Left forelimb (tissue), 1 donor: ENCODE measurements around the gene ACOXL.
"Not testable (repeated sequence)": the region's sequence is repeated elsewhere in the genome, so short reads cannot be mapped to it uniquely, and the experiment has no call there.

Source experiments
- DNase-seq: peaks from one replicate; pipeline ENCODE4 v3.0.0-alpha.2; 2018; ENCODE audit warnings: low spot score

ACOXL gene

DNA sequence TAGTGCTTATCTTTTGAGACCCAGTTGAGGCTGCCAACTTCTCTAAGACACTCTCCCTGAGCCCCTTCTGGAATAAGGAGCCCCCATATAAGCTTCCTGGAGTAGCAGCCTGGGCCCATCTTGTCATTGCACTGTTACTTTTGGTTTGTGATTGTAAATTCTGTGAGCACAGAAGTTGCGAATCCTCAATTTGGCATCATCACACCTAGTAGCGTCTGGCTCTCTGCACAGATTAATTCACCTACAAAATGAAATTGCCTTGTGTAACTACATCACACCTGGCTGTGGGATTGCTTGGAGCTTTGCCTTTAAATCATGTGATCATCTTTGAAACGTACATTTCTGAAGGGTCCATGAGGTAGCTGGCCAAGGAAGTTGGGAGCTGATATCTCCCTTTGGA is 195.2 kb downstream of the ACOXL start:
- no peak for DNase-seq

DNA sequence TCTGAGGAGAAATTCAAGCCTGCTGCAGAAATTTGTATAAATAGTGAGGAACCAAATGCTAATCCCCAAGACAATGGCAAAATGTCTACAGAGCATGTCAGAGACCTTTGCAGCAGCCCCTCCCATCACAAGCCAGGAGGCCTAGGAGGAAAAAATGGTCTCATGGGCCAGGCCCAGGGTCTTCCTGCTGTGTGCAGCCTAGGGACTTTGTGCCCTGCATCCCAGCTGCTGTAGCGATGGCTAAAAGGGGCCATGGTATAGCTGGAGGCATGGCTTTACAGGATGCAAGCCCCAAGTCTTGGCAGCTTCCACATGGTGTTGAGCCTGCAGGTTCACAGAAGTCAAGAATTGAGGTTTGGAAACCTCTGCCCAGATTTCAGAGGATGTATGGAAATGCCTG is 197.2 kb downstream of the ACOXL start:
- DNase-seq = no peak

DNA sequence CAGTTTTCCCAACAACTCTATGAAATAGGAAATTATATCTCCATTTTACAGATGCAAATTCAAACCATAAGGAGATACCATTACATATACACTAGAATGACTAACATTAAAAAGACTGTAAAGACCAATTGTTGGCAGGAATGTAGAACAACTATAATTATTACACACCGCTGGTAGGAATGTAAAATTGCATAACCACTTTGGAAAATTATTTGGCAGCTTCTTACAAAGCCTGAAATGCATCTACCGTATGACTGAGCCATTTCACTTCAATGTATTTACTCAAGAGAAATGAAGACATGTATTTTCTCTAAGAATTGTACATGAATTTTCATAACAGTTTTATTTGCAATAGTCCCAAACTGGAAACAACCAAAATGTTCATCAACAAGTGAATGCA is 199.3 kb downstream of the ACOXL start:
- DNase-seq = no peak

DNA sequence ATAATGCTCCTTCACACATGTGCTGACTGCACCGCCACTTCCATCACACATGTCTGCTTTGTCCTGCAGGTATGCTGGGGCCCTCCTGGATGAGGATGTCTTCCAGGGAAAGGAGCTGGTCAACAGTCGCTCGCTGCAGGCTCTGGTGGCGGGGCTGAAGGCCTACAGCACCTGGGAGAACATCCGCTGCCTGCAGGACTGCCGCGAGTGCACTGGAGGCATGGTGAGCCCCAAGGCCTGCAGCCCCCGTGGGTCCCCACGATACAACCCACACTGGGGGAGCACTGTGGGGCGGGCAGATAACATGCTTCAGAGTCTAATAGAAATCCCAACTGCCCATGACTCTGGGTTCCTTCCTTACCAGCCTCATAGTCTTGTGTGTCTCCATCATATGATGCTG is 201.0 kb downstream of the ACOXL start:
- no peak for DNase-seq

- DNase-seq = no peak
Measured at GRCh38 chr2:110934948-110935347, 202.6 kb downstream of the ACOXL start.

DNA sequence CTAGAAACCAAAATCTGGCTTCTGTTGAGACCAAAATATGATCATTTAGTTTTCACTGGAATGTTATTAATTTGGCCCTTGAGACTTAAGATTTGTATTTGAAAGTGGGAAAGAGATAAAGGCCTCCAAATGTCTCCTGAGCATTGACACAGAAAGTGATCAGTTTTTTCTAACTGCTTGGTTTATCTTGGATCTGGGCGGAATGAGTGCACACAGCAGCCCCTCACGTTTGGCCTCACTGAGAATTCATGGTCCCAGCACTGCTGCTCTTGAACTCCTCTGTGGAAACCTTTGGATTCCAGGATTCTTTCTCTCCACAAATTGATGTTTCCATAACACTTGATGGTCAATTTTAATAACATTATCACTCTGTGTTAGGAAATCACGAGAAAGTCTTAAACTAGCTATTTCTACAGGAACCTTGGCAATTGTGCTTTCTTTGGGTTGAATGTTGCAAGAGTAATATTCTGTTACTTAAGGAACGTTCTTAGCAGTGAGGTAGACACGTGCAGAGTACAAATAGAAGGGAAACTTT is 208.1 kb downstream of the ACOXL start:
- no peak for DNase-seq

- no peak for DNase-seq
Measured at GRCh38 chr2:110941226-110941625, 208.9 kb downstream of the ACOXL start.

DNA sequence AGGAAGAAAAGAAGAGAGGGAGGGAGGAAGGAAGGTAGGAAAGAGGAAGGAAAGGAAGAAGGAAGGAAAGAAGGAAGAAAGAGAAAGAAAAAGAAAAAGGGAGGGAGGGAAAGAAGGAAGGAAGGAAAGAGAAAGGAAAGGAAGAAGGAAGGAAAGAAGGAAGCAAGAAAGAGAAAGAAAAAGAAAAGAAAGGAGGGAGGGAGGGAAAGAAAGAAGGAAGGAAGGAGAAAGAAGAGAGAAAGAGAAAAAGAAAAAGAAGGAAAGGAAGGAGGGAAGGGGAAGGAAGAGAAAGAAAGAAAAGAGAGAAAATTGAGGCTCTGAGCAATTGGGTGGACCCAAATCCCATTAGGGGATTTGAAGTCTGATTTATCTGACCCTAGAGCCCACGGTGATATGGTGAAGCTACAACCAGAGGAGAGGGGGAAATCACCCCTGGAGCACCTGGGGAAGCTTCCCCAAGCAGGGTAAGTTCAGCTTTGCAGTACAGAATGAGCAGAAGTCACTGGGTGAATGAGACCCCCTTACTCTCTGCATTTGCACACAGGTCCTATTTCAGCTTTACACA is 210.8 kb downstream of the ACOXL start:
- no peak for DNase-seq

DNA sequence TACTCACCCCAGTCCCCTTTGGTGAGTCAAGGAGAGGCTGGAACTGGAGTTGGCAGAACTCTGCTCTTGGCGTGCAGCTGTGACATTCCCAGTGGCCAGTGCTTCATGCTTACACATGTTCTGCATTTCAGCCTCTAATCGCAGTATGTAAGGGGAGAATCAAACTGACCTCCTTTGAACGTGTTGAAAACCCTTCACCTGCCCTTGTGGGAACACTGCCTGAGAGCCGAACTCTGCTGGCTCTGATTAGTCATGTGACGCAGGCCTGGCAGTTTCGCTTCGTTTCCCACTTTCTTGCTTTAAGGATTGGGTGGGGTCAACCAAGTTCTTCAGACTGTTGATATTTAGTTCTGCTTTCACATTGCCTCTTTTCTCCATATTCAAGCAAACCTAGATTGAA is 214.5 kb downstream of the ACOXL start:
- no peak for DNase-seq

- no peak for DNase-seq
Measured at GRCh38 chr2:110948027-110948674, 215.8 kb downstream of the ACOXL start.

DNA sequence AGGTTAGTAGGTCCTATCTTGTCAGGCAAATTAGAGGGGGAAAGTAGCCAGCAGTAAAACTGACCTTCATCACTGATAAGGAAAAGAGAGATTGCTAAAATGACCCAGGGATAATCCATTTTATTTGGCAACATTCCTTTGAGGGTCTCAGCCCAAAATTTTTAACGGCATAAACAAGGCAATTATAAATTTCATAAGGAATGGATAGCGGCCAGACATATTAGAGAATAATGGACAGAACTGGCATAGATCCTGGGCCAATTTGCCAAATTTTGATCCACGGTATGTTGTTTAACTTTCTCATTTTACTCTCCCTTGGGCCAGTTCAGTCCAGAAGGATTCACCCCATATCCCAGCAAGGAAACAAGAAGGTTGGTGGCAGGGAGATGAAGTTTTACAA is 217.9 kb downstream of the ACOXL start:
- no peak for DNase-seq

DNA sequence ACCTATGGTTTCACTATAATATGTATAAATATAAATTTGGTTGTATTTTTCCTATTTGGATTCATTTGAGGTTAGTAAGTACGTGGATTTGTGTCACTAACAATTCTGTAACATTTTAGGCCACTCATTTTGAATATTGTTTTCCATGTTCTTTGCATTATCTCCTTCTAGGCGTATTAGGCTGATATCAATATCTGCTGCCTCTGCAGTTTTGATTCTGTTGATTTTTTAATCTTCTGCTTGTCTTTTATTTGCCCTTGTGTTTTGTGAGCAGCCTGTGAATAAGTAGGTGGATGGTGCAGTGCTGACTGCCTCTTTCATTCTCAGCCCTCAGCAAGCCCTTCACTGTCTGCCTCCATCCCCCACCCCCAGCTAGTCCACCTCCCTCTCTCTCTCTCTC is 222.7 kb downstream of the ACOXL start:
- no peak for DNase-seq

GRCh38 chr2:110955556-110955955 is 223.2 kb downstream of the ACOXL start:
- DNase-seq = no peak

GRCh38 chr2:110957293-110957692 is 224.9 kb downstream of the ACOXL start:
- no peak for DNase-seq

DNA sequence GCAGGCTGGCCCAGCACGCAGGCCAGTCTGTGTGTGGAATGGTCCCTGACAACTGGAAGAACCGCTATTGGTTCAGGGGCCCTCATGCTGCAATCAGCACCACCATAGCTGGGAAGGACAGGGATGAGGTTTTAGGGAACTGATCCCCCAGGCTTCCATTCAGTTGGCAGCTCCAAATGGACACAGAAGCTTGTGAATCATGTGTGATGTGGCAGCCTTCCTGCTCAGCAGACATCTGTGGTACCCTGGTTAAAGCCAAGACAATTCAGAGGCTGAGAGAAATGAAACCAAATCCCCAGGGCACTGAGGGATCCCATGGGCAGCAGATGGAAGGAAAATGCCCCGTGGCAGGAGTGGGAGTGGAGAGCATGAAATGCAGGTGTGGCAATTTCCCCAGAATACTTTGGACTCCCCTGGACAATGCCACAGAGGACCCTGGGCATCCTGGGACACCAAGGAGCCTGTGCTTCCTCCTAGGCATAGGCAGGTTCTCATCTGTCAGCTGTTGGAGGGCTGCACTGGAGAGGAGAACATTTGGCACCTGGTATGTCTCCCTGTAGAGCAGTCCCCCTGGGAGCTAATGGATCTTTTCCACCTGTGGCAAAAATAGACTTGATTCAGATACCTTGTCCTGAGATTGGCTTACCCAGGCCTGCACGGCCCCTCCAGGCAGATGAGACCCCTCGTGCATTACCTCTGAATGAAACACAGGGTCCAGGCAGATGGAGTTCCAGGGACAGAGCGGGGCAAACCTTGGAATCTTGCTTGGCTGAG is 226.2 kb downstream of the ACOXL start:
- DNase-seq = no peak

DNA sequence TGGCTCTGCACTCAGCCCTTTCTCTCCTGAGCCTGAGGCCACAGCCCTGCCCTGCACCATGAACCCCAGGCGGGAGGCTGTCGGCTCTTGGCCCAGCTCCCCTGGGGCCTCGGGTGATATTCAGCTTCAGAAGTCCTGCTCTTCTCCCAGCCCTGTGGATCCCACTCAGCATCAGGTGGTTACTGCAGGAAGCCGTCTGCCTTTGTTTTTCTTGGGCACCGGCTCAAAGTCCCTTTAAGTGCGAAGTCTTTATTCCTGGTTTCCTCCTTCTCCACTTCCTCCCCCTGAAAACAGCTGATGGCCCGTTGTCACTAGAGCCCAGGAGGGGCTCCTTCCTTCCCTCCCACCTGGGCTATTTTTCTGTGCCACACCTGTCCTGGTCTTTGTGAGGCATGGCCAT is 226.8 kb downstream of the ACOXL start:
- no peak for DNase-seq

DNA sequence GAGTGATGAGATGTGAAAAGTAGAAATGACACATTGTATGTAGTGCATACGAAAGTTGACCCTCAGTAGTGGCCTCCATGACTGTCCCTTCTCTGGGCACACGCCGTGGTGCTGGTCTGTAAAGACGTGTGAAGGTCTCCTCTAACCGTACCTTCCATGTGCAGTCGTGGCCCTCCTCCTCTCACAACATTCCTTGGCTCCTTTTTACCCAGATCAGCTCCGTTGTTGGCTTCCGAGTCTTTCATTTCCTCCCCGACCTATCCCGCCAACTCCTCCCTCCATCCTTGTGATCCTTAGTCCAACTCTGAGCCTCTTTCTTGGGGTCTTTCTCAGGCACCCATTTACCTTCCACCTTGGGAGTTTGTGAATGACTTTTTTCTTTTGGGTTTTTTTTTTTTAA is 227.9 kb downstream of the ACOXL start:
- no peak for DNase-seq

DNA sequence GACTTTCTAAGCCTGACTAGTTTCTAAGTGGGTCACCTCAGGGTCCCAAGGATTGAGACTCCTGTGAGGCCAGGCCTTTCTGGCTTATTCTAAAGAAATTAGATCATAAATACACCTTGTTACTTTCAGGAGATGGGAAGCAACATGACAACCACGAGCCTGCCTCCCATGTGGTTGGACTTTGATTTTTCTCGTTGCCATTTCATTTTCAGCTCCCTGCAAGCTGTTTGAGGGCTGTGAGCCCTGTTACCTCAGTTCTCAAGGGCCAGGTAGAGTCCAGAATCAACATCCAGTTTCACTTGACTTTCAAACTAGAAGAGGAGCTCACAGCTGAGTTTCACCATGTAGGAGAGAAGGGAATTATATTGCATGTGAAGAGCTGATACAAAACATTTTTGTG is 228.6 kb downstream of the ACOXL start:
- DNase-seq = no peak

GRCh38 chr2:110961643-110962042 is 229.3 kb downstream of the ACOXL start:
- not testable (repeated sequence) for DNase-seq

DNA sequence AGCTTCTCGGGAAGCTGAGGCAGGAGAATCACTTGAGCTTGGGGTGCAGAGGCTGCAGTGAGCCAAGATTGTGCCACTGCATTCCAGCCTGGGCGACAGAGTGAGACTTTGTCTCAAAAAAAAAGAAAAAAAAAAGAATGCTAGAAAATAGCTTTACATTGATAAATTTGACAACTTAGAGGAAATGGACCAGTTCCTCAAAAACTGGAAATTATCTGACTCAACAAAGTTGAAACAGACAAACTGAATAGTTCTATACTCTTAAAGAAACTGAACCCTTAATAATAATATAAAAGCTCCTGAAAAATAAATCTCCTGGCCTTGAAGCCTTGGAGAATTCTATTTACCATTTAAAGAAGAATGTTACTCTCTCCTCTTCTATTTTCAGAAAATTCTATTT is 237.3 kb downstream of the ACOXL start:
- no peak for DNase-seq

DNA sequence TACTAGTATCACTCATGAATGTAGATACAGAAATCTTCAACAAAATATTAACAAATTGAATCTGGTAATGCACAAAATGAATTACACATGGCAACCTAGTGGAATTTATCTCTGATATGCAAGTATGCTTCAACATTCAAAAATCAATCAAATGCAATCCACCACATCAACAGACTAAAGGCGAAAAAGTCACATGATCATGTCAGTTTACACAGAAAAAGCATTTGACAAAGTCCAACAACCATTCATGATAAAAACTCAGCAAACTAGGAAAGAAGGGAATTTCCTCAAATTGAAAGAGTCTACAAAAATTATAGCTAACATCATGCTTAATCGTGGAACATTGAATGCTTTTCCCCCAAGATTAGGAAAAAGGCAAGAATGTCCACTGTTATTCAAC is 237.8 kb downstream of the ACOXL start:
- no peak for DNase-seq

- no peak for DNase-seq
Measured at GRCh38 chr2:110971811-110972210, 239.4 kb downstream of the ACOXL start.

DNA sequence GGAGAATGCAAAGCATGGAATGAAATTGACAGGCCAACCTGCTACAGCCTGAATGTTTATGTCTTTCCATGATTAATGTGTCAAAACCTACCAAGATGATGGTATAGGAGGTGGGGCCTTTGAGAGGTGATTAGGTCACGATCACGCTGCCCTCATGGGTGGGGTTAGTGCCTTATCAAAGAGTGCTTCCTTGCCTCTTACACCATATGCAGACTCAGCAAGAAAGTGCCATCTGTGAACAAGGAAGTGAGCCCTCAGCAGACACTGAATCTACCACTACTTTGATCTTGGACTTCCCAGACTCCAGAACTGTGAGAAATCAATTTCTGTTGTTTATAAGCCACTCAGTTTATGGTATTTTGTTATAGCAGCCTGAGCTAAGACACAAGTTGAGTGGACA is 240.9 kb downstream of the ACOXL start:
- DNase-seq = no peak
